Neutrophil (primary cell): ENCODE data around the gene REV1.
A peak's percentile ranks its signal among the peaks of the same experiment; 100 is the strongest.

Experiments
- H3K27ac ChIP-seq: fragments of 200-600 bp; sonication (generic); 2 replicates; pipeline ENCODE4 v1.5.1; 2016; ENCODE audit warnings: mild to moderate bottlenecking, moderate library complexity
- H3K27me3 ChIP-seq: fragments of 200-600 bp; sonication (generic); 2 replicates; pipeline ENCODE4 v1.6.0; 2016; ENCODE audit warnings: mild to moderate bottlenecking
- H3K36me3 ChIP-seq: fragments of 200-600 bp; sonication (generic); 2 replicates; pipeline ENCODE4 v1.5.1; 2017
- H3K4me1 ChIP-seq, 2 experiments: fragments of 200-600 bp in 1 of 2; sonication (generic) in 1 of 2; 1 replicate in 1 of 2; 2 replicates in 1 of 2; pipeline versions ENCODE4 v1.5.1 to v1.6.1; 2013 to 2016; ENCODE audit warnings: low read depth in 1 of 2, low read length in 1 of 2, mild to moderate bottlenecking in 1 of 2, moderate library complexity in 1 of 2; ENCODE audit not compliant: control insufficient read depth in 1 of 2, insufficient read depth in 1 of 2
- H3K4me3 ChIP-seq, 2 experiments: fragments of 200-600 bp in 1 of 2; sonication (generic) in 1 of 2; 1 replicate in 1 of 2; 2 replicates in 1 of 2; pipeline ENCODE4 v1.5.1; 2013 to 2016; ENCODE audit warnings: low read depth in 1 of 2, low read length in 1 of 2, mild to moderate bottlenecking in 1 of 2, moderate library complexity in 1 of 2
- H3K9me3 ChIP-seq: fragments of 200-600 bp; sonication (generic); 2 replicates; pipeline ENCODE4 v1.5.1; 2016
- TF ChIP-seq, protein P1 (sequence below): fragments of 200-600 bp; sonication (generic); IDR thresholded peaks from 2 replicates; pipeline ENCODE4 v1.5.1; 2016; ENCODE audit warnings: antibody characterized with exemption

The REV1 gene

GRCh38 chr2:99490623-99491461, 1.0 kb upstream of the REV1 start:
- Histone ChIP-seq H3K4me3 (peak overlapping the region; percentile 91 to 95), H3K27me3 (no peaks in the 10 kb centered on the region), H3K9me3 (no peaks in the 10 kb centered on the region), H3K36me3 (no peaks in the 10 kb centered on the region), H3K4me1 (peaks cover 16 to 23% of the 10 kb centered on the region in 2 experiments), H3K27ac (peak overlapping the region; percentile 97)
- TF ChIP-seq, protein P1, sequence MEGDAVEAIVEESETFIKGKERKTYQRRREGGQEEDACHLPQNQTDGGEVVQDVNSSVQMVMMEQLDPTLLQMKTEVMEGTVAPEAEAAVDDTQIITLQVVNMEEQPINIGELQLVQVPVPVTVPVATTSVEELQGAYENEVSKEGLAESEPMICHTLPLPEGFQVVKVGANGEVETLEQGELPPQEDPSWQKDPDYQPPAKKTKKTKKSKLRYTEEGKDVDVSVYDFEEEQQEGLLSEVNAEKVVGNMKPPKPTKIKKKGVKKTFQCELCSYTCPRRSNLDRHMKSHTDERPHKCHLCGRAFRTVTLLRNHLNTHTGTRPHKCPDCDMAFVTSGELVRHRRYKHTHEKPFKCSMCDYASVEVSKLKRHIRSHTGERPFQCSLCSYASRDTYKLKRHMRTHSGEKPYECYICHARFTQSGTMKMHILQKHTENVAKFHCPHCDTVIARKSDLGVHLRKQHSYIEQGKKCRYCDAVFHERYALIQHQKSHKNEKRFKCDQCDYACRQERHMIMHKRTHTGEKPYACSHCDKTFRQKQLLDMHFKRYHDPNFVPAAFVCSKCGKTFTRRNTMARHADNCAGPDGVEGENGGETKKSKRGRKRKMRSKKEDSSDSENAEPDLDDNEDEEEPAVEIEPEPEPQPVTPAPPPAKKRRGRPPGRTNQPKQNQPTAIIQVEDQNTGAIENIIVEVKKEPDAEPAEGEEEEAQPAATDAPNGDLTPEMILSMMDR: no peak

- no peaks in the 10 kb centered on the region for H3K9me3 ChIP-seq
Observed at GRCh38 chr2:99489063-99489760, 605 bp downstream of the REV1 start.

DNA sequence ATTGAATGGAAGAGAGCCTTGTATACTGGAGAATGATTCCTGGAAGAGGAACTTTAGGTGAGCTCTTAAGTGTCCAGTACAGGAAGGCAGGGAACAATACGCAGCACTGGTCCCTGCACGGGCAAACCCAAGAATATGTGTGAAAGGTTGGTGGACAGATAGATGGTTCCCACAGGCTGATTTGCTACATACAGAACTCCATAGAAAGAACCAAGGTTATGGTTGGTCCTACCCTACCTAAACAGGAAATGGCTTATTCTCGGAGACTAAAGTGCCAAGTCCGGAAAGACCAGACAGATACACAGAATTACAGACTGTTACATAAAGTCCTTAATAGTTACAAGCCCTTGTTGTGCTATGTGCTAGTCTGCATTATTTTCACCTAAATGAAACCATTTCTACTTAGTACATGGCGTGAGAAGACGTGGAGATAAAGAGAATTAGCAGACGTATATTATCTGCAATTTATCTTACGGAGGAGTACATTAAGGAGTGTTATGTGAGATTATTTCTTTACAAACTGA, 1.2 kb downstream of the REV1 start:
- Histone ChIP-seq H3K4me3 (peak overlapping the region; percentile 91 to 95), H3K27me3 (no peaks in the 10 kb centered on the region), H3K9me3 (no peaks in the 10 kb centered on the region), H3K27ac (peak overlapping the region; percentile 97), H3K36me3 (no peaks in the 10 kb centered on the region), H3K4me1 (peaks cover 16 to 23% of the 10 kb centered on the region in 2 experiments)
- TF ChIP-seq, protein P1: no peak

More at GRCh38 chr2:99489063-99489760, 605 bp downstream of the REV1 start:
- H3K36me3 ChIP-seq: no peaks in the 10 kb centered on the region
- H3K4me3 ChIP-seq: peak overlapping the region; percentile 91 to 95
- TF ChIP-seq, protein P1: no peak
- peaks cover 16 to 23% of the 10 kb centered on the region in 2 experiments for H3K4me1 ChIP-seq
- H3K27ac ChIP-seq: peak overlapping the region; percentile 97
- no peaks in the 10 kb centered on the region for H3K27me3 ChIP-seq

GRCh38 chr2:99487906-99488305, 1.9 kb downstream of the REV1 start:
- TF ChIP-seq, protein P1: no peak
- Histone ChIP-seq H3K9me3 (no peaks in the 10 kb centered on the region), H3K36me3 (no peaks in the 10 kb centered on the region), H3K4me1 (peaks cover 16 to 23% of the 10 kb centered on the region in 2 experiments), H3K27ac (no peak overlapping the region), H3K4me3 (no peak overlapping the region), H3K27me3 (no peaks in the 10 kb centered on the region)

DNA sequence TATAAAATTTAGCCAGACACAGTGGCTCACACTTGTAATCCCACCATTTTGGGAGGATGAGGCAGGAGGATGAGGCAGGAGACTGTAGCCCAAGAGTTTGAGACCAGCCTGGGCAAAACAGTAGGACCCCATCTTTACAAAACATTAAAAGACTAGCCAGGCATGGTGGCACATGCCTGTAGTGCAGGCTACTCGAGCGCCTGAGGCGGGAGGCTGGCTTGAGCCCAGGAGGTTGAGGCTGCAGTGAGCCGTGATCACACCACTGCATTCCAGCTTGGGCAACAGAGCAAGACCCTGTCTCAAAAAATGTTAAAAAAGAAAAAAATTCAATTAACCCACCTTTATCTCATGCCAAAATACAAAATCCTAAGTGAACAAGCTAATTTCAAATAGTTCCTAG, 4.0 kb downstream of the REV1 start:
- no peaks in the 10 kb centered on the region for H3K27me3 ChIP-seq
- H3K4me1 ChIP-seq: peaks cover 12 to 18% of the 10 kb centered on the region in 2 experiments
- no peaks in the 10 kb centered on the region for H3K36me3 ChIP-seq
- H3K9me3 ChIP-seq: no peaks in the 10 kb centered on the region
- TF ChIP-seq, protein P1: no peak
- H3K4me3 ChIP-seq: no peak overlapping the region
- H3K27ac ChIP-seq: no peak overlapping the region
